Right renal pelvis (tissue), 4 donors: ENCODE measurements around the gene FUT3. TPM values are rescaled to one million over a fixed set of nuclear protein-coding genes. Genes with fewer than 3 reads are reported as not detected.
"Not testable (repeated sequence)": the region's sequence is repeated elsewhere in the genome, so short reads cannot be mapped to it uniquely, and the experiment has no call there.

Experiments used
- DNase-seq, 4 donors: peaks; one replicate each; pipeline ENCODE4 v3.0.0-alpha.2; 2013; ENCODE audit warnings: low read depth in 4 of 4, low spot score in 3 of 4, missing footprints in 1 of 4
- polyA plus RNA-seq, 4 donors: library from polyadenylated mRNA; unstranded; fragments of 120-200 nt; gene quantifications; one replicate each; pipeline ENCODE4 v1.2.1, GENCODE V29; 2013; ENCODE audit not compliant: insufficient read length in 4 of 4

FUT3 gene
- polyA plus RNA-seq, 4 donors = 0.25 to 0.70 (median 0.52) TPM

- DNase-seq = no peak
Measured at GRCh38 chr19:5882421-5882968, 31.2 kb upstream of the FUT3 start.

GRCh38 chr19:5881543-5882299, 30.5 kb upstream of the FUT3 start:
- no peak for DNase-seq

GRCh38 chr19:5880604-5881078, 29.4 kb upstream of the FUT3 start:
- DNase-seq = peak in 1 of 4 donors; percentile 49

GRCh38 chr19:5880196-5880595, 28.9 kb upstream of the FUT3 start:
- no peak for DNase-seq

GRCh38 chr19:5877882-5878281, 26.6 kb upstream of the FUT3 start:
- DNase-seq = no peak

GRCh38 chr19:5877427-5877826, 26.2 kb upstream of the FUT3 start:
- no peak for DNase-seq

- DNase-seq = not testable (repeated sequence)
Measured at GRCh38 chr19:5874496-5874895, 23.2 kb upstream of the FUT3 start.

GRCh38 chr19:5873617-5874199, 22.5 kb upstream of the FUT3 start:
- DNase-seq = no peak

GRCh38 chr19:5870986-5871394, 19.7 kb upstream of the FUT3 start:
- no peak for DNase-seq

- DNase-seq = no peak
Measured at GRCh38 chr19:5867201-5868136, 16.2 kb upstream of the FUT3 start.

GRCh38 chr19:5865772-5866171, 14.5 kb upstream of the FUT3 start:
- DNase-seq = no peak

GRCh38 chr19:5864725-5865486, 13.7 kb upstream of the FUT3 start:
- DNase-seq = no peak

GRCh38 chr19:5864013-5864720, 12.9 kb upstream of the FUT3 start:
- no peak for DNase-seq

GRCh38 chr19:5863030-5863665, 11.9 kb upstream of the FUT3 start:
- DNase-seq = no peak

GRCh38 chr19:5857203-5858081, 6.2 kb upstream of the FUT3 start:
- DNase-seq = no peak

- DNase-seq = not testable (repeated sequence)
Measured at GRCh38 chr19:5855151-5855550, 3.9 kb upstream of the FUT3 start.

GRCh38 chr19:5854121-5854520, 2.9 kb upstream of the FUT3 start:
- not testable (repeated sequence) for DNase-seq

GRCh38 chr19:5850743-5851293, 431 bp downstream of the FUT3 start:
- DNase-seq = no peak
